HEK293T (cell line): Measurements from ENCODE around the gene ACOX3.

ENCODE experiments used
- CTCF ChIA-PET: fragments of 350-600 bp; formaldehyde crosslinking; extraction: SDS; loops from one replicate; lab custom pipeline; 2021; ENCODE audit warnings: antibody characterized with exemption, inconsistent platforms; lab: Yijun Ruan, JAX
- POLR2A ChIA-PET: fragments of 350-600 bp; formaldehyde crosslinking; extraction: SDS; loops from one replicate; lab custom pipeline; 2020; ENCODE audit warnings: antibody characterized with exemption, inconsistent platforms; lab: Yijun Ruan, JAX
- DNase-seq: peaks from one replicate; pipeline ENCODE4 v3.0.0; 2012; ENCODE audit warnings: mixed read lengths; ENCODE audit errors: extremely low spot score
- ARNT ChIP-seq: fragments of 450-650 bp; IDR thresholded peaks from 2 replicates; pipeline ENCODE4 v1.6.1; 2017; ENCODE audit warnings: mild to moderate bottlenecking
- BHLHE40 ChIP-seq: fragments of 450-650 bp; IDR thresholded peaks from 2 replicates; pipeline ENCODE4 v1.6.1; 2016; ENCODE audit warnings: mild to moderate bottlenecking, moderate library complexity, borderline replicate concordance
- CTBP1 ChIP-seq: fragments of 450-650 bp; IDR thresholded peaks from 2 replicates; pipeline ENCODE4 v1.6.1; 2016; ENCODE audit warnings: borderline replicate concordance
- ELF4 ChIP-seq: fragments of 450-650 bp; IDR thresholded peaks from 2 replicates; pipeline ENCODE4 v1.6.1; 2017; ENCODE audit warnings: antibody characterized with exemption
- FOXA1 ChIP-seq: fragments of 450-650 bp; IDR thresholded peaks from 2 replicates; pipeline ENCODE4 v1.6.1; 2016; ENCODE audit warnings: mild to moderate bottlenecking
- FOXK2 ChIP-seq: fragments of 450-650 bp; IDR thresholded peaks from 2 replicates; pipeline ENCODE4 v1.6.1; 2016; ENCODE audit warnings: mild to moderate bottlenecking
- FOXM1 ChIP-seq: fragments of 450-650 bp; IDR thresholded peaks from 2 replicates; pipeline ENCODE4 v1.6.1; 2017; ENCODE audit warnings: mild to moderate bottlenecking, borderline replicate concordance
- HDGF ChIP-seq: fragments of 450-650 bp; IDR thresholded peaks from 2 replicates; pipeline ENCODE4 v1.6.1; 2017; ENCODE audit warnings: antibody characterized with exemption, borderline replicate concordance
- L3MBTL2 ChIP-seq: fragments of 450-650 bp; conservative IDR thresholded peaks from 2 replicates; pipeline ENCODE4 v1.6.1; 2016; ENCODE audit warnings: mild to moderate bottlenecking
- LEF1 ChIP-seq: fragments of 450-650 bp; IDR thresholded peaks from 2 replicates; pipeline ENCODE4 v1.6.1; 2017; ENCODE audit warnings: mild to moderate bottlenecking, borderline replicate concordance
- NFRKB ChIP-seq: fragments of 450-650 bp; IDR thresholded peaks from 2 replicates; pipeline ENCODE4 v1.6.1; 2016; ENCODE audit warnings: mild to moderate bottlenecking, moderate library complexity
- SP1 ChIP-seq: fragments of 450-650 bp; IDR thresholded peaks from 2 replicates; pipeline ENCODE4 v1.6.1; 2017
- SUZ12 ChIP-seq: fragments of 450-650 bp; IDR thresholded peaks from 2 replicates; pipeline ENCODE4 v1.6.1; 2016; ENCODE audit warnings: mild to moderate bottlenecking
- TARDBP ChIP-seq: fragments of 450-650 bp; IDR thresholded peaks from 2 replicates; pipeline ENCODE4 v1.6.1; 2016
- ZNF384 ChIP-seq: fragments of 450-650 bp; IDR thresholded peaks from 2 replicates; pipeline ENCODE4 v1.6.1; 2016
- TF ChIP-seq, protein P1 (sequence below): fragments of 450-650 bp; IDR thresholded peaks from 2 replicates; pipeline ENCODE4 v1.6.1; 2016

ACOX3 gene

GRCh38 chr4:8323947-8324555 lies 116.5 kb downstream of the ACOX3 start:
- ChIA-PET POLR2A (no interaction called here), CTCF (no interaction called here)
- no peak for DNase-seq
- no peak for TF ChIP-seq TARDBP
- no peak for TF ChIP-seq FOXA1
- no peak for TF ChIP-seq LEF1
- TF ChIP-seq, protein P1, sequence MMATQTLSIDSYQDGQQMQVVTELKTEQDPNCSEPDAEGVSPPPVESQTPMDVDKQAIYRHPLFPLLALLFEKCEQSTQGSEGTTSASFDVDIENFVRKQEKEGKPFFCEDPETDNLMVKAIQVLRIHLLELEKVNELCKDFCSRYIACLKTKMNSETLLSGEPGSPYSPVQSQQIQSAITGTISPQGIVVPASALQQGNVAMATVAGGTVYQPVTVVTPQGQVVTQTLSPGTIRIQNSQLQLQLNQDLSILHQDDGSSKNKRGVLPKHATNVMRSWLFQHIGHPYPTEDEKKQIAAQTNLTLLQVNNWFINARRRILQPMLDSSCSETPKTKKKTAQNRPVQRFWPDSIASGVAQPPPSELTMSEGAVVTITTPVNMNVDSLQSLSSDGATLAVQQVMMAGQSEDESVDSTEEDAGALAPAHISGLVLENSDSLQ: no peak
- no peak for TF ChIP-seq ARNT

- no peak for DNase-seq
- no peak for TF ChIP-seq ELF4
- no peak for TF ChIP-seq TARDBP
- no peak for TF ChIP-seq ZNF384
- ChIA-PET CTCF (interaction anchor here (0.7 kb wide), 1 partner anchor 158 kb away, joined by 3 read pairs; no protein-coding TSS in a partner anchor), POLR2A (no interaction called here)
These were observed 117.5 kb downstream of the ACOX3 start for GRCh38 chr4:8322794-8323704.

GRCh38 chr4:8321771-8322170 lies 118.8 kb downstream of the ACOX3 start:
- DNase-seq: no peak
- CTCF ChIA-PET: no interaction called here
- TF ChIP-seq NFRKB (no peak), TARDBP (no peak), LEF1 (no peak), SUZ12 (no peak), BHLHE40 (no peak), SP1 (no peak), ARNT (no peak), FOXM1 (no peak)
- POLR2A ChIA-PET: no interaction called here

DNA sequence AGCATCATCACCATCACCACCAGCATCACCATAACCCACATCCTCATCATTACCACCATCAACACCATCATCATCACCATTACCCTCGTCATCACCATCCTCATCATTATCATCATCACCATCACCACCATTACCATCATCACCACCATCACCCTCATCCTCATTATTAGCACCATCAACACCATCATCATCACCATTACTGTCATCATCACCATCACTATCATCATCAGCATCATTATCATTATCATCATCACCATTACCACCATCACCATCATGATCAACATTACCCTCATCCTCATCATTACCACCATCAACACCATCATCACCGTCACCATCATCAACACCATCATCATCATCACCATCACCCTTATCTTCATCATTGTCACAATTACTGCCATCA lies 119.3 kb downstream of the ACOX3 start:
- POLR2A ChIA-PET: no interaction called here
- CTCF ChIA-PET: no interaction called here
- TF ChIP-seq CTBP1 (peak; percentile 52; the same call in 1 of the 2 replicates), TARDBP (0 out of 2 replicates have a peak, but pooled peaks have one; percentile 23), SP1 (no peak), SUZ12 (no peak), ELF4 (no peak)
- no peak for DNase-seq

DNA sequence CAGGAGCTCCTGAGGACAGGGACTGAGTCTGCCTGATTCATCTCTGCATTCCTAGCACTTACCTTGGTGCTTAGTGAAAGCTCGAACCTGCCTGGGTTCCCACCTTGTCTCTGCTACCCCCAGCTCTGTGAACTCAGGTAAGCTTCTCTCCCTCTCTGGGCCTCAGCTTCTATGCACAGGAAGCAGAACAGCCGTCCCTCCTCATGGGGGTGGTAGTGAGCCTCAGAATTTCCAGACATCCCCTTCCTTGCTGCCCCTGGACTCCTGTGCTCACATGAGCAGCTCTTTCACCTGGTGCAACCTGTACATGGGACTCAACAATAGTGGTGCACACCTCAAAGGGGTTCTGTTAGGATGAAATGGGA lies 120.2 kb downstream of the ACOX3 start:
- no peak for DNase-seq
- CTCF ChIA-PET: interaction anchor here (0.5 to 1.1 kb wide), 3 partner anchors 19 to 147 kb away, joined by 3 to 7 read pairs (median 4); no protein-coding TSS in a partner anchor
- POLR2A ChIA-PET: no interaction called here
- no peak for TF ChIP-seq FOXM1
- TF ChIP-seq, protein P1: no peak

- POLR2A ChIA-PET: no interaction called here
- CTCF ChIA-PET: interaction anchor here (0.5 to 1.1 kb wide), 3 partner anchors 19 to 147 kb away, joined by 3 to 7 read pairs (median 4); no protein-coding TSS in a partner anchor
- no peak for DNase-seq
- no peak for TF ChIP-seq LEF1
- no peak for TF ChIP-seq ARNT
- TF ChIP-seq NFRKB: no peak
- no peak for TF ChIP-seq FOXA1
- TF ChIP-seq L3MBTL2: no peak
- TF ChIP-seq CTBP1: no peak
- no peak for TF ChIP-seq FOXM1
- TF ChIP-seq FOXK2: no peak
- no peak for TF ChIP-seq ZNF384
- TF ChIP-seq HDGF: no peak
- TF ChIP-seq, protein P1: no peak
- TF ChIP-seq SP1: no peak
- TF ChIP-seq TARDBP: no peak
- TF ChIP-seq ELF4: no peak
- TF ChIP-seq SUZ12: no peak
- no peak for TF ChIP-seq BHLHE40
These were observed 120.7 kb downstream of the ACOX3 start for GRCh38 chr4:8319731-8320385.
